Activated T-helper 1 cell treated with anti-CD3 and anti-CD28 coated beads, Interleukin-12 subunit alpha, Interleukin-12 subunit beta, Interleukin-2, Interleukin-4 antibody, amounts not matched to agents 30 ng/mL and 10 ng/mL and 1 ng/mL, durations not matched to agents 14 hours and 24 hours and 36 hours (primary cell): ENCODE data around the gene C2CD3. TPM values are rescaled to one million over a fixed set of nuclear protein-coding genes. Genes with fewer than 3 reads are reported as not detected.

Experiments used
- DNase-seq: peaks from one replicate; pipeline ENCODE4 v3.0.0; 2021; ENCODE audit warnings: low spot score
- H3K27ac Mint-ChIP-seq: one replicate; pipeline ENCODE4 v1.8.0; 2021; ENCODE audit warnings: mild to moderate bottlenecking, mixed read lengths
- H3K27me3 Mint-ChIP-seq: one replicate; pipeline ENCODE4 v1.8.0; 2022; ENCODE audit warnings: mild to moderate bottlenecking, moderate library complexity, mixed read lengths; ENCODE audit not compliant: insufficient read depth
- H3K36me3 Mint-ChIP-seq: one replicate; pipeline ENCODE4 v1.8.0; 2021; ENCODE audit warnings: low read depth, mixed read lengths
- H3K4me1 Mint-ChIP-seq: one replicate; pipeline ENCODE4 v1.8.0; 2021; ENCODE audit warnings: low read depth, mixed read lengths
- H3K4me3 Mint-ChIP-seq: one replicate; pipeline ENCODE4 v1.8.0; 2021; ENCODE audit warnings: mild to moderate bottlenecking, moderate library complexity, mixed read lengths
- H3K9me3 Mint-ChIP-seq: one replicate; pipeline ENCODE4 v1.8.0; 2021; ENCODE audit warnings: mixed read lengths
- intact Hi-C: fragments of 100-400 bp; cut with micrococcal nuclease; formaldehyde crosslinking; loops from one replicate; pipeline ENCODE4 v1.15.1; 2024
- total RNA-seq: library from RNA; stranded (reverse); gene quantifications from 2 replicates; pipeline ENCODE4 v1.2.3, GENCODE V29; 2022

The C2CD3 gene
- total RNA-seq, 1 donor from 2014 or later, result 49.5 TPM

DNA sequence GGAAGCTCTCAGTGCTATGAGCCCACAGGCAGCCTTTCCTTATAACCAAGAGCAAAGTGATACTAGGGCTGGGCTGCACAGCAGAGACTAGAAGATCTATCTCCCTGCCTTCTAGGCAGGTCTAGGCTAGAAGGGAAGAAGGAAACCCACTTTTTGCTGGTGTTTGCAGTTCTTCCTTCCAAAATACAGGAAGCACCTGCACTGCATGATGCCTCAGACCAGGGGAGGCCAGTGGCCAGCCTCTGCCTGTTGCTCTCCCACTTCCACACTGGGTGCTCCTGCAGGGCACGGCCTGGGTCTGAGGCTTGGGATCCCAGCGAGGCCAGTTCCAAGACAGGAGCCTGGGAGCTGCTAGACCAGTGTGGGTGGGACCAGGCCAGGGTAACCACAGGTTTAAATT, 155.9 kb downstream of the C2CD3 start:
- Mint-ChIP-seq H3K36me3 (peaks cover 38% of the 10 kb centered on the region), H3K4me1 (peaks cover 83% of the 10 kb centered on the region), H3K27me3 (no peaks in the 10 kb centered on the region), H3K9me3 (no peaks in the 10 kb centered on the region), H3K27ac (peak overlapping the region; percentile 70), H3K4me3 (no peak overlapping the region)
- DNase-seq, result no peak
- intact Hi-C loops, result no loop called here

DNA sequence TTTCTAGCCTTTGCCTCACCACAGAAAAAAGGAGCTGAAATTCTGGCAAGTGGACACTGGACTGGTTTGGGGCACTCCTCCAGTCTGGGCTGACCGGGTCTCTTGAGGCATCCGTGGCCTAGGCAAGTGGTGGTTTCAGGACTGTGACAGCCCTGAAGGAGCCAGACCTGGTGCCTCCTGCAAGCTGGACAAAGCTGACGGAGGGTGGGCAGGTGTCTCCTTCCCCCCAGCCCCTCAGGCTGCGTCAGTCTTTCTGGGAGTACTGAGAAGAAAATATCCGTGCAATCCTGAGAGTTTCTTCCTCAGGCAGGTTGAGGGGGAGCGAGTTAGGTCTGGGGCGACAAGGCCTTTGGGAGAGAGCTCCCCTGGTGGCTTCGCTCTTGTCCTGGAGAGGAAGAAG, 157.7 kb downstream of the C2CD3 start:
- H3K27me3 Mint-ChIP-seq, result no peaks in the 10 kb centered on the region
- H3K4me3 Mint-ChIP-seq, result no peak overlapping the region
- no peaks in the 10 kb centered on the region for H3K9me3 Mint-ChIP-seq
- H3K27ac Mint-ChIP-seq, result no peak overlapping the region
- peaks cover 33% of the 10 kb centered on the region for H3K36me3 Mint-ChIP-seq
- peaks cover 90% of the 10 kb centered on the region for H3K4me1 Mint-ChIP-seq
- intact Hi-C loops, result no loop called here
- no peak for DNase-seq

DNA sequence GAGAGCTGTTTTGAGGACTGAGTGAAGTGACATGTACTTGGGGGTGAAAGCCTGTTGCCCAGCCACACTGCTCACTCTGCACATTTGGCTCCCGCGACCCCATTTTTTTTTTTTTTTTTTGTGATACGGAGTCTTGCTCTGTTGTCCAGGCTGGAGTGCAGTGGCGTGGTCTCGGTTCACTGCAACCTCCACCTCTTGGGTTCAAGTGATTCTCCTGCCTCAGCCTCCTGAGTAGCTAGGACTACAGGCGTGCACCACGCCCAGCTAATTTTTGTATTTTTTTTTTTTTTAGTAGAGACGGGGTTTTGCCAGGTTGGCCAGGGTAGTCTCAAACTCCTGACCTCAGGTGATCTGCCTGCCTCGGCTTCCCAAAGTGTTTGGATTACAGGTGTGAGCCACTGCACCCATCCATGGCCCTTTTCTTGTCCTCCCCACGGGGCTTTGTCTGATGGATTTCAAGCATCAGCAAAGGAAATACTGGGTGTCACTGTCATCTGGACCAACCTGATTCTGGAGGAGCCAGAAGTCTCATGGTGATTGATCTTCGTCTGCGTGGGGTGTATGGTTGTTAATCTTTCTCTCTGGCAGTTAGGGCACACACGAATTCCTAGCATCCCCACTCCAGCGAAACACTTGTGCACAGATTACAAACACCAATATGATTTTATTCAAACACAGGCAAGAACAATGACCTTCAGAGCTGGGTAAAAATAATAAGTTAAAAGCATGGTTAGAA, 158.6 kb downstream of the C2CD3 start:
- H3K4me3 Mint-ChIP-seq, result peak overlapping the region; percentile 32
- intact Hi-C loops, result no loop called here

DNA sequence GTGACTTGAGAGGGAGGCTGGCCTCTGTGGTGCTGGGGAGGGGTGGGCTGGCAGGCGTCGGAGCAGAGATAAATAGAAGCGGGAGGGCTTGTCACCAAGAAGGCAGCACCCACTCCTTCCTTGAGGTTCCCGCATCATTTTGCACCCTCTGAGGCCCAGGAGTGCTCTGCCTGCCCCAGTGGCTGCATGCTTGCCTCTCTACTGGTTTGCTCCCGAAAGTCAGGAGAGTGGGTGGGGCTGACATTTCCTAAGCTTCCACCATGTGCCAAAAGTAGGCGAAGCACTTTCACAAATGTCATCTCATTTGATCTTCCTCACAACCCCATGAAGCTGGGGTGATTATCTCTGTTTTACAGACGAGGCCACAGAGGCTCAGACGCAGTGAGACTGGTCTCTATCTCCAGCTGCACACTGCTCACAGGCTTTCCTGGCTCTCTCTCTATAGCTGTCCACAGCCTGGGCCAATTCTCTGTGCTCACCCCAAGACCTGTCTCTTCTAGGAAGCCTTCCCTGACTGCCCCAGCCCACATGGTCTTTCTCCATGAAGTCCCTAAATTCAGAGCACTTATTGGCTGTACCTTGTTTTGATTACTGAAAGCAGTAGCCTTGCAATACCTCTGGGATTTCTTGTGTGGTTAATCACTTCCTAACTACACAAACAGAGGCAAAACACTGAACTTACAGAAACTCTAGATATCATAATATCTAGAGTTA, 159.3 kb downstream of the C2CD3 start:
- peaks cover 24% of the 10 kb centered on the region for H3K36me3 Mint-ChIP-seq
- intact Hi-C loops, result loop anchor here (1.0 kb wide), 5 partner anchors 8 to 47 kb away; no protein-coding TSS in a partner anchor
- peaks cover 91% of the 10 kb centered on the region for H3K4me1 Mint-ChIP-seq
- H3K27ac Mint-ChIP-seq, result peak overlapping the region; percentile 99
- no peaks in the 10 kb centered on the region for H3K9me3 Mint-ChIP-seq
- peak; percentile 57 for DNase-seq
- no peaks in the 10 kb centered on the region for H3K27me3 Mint-ChIP-seq
- peak overlapping the region; percentile 55 for H3K4me3 Mint-ChIP-seq

More for the DNA sequence above, 158.6 kb downstream of the C2CD3 start:
- no peaks in the 10 kb centered on the region for H3K27me3 Mint-ChIP-seq
- H3K4me1 Mint-ChIP-seq, result peaks cover 94% of the 10 kb centered on the region
- DNase-seq, result no peak
- no peaks in the 10 kb centered on the region for H3K9me3 Mint-ChIP-seq
- H3K27ac Mint-ChIP-seq, result peak overlapping the region; percentile 99
- peaks cover 29% of the 10 kb centered on the region for H3K36me3 Mint-ChIP-seq

DNA sequence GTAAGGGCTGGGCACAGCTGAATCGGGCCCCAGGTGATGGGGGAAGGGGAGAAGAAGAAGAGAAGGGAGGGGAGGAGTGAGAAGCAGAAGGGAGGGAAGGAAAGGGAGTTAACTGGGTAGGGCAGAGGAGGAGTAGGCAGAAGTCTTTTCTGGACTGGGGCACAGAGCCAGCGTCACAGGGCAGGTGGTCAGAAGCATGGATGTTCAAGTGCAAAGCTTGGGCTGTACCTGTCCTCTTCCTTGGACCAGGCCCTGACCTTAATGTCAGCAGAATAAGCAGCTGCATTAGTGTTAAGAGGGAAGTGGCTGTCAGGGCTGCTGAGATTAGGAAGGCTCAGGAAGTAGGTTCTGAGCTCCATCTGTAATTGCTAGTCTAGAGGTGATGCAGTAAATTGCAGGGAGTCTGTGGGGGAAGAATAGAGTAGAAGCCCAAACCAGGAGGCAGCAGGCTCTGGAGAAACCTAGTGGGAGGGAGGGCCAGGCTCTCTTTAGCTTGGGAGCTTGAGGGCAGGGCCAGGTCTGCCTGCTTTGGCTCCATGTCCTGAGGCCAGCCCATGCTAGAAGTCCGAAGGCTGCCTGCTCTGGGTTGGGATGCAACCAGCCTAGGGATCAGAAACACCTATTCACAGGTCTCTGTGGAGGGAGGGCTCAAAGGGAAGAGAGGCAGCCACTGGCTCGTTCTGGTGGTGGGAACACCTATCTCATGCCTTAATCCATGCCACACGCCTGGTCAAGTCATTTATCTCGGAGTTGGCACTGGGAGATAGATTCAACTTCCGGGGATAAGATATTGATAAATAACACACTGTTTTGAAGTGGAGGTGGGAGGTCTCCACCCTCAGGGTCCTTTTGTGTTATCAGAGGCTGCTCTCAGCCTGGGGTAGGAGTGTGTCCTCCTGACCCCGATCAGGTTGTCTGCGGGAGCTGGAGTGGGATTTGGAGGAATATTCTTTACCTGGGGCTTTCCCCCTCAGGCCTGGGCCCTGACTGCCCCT, 160.2 kb downstream of the C2CD3 start:
- Mint-ChIP-seq H3K36me3 (peaks cover 18% of the 10 kb centered on the region), H3K9me3 (no peaks in the 10 kb centered on the region), H3K4me3 (peak overlapping the region; percentile 55), H3K27ac (peak overlapping the region; percentile 99), H3K27me3 (no peaks in the 10 kb centered on the region), H3K4me1 (peaks cover 91% of the 10 kb centered on the region)
- intact Hi-C loops, result loop anchor here (1.0 kb wide), 5 partner anchors 9 to 46 kb away; no protein-coding TSS in a partner anchor
- no peak for DNase-seq

DNA sequence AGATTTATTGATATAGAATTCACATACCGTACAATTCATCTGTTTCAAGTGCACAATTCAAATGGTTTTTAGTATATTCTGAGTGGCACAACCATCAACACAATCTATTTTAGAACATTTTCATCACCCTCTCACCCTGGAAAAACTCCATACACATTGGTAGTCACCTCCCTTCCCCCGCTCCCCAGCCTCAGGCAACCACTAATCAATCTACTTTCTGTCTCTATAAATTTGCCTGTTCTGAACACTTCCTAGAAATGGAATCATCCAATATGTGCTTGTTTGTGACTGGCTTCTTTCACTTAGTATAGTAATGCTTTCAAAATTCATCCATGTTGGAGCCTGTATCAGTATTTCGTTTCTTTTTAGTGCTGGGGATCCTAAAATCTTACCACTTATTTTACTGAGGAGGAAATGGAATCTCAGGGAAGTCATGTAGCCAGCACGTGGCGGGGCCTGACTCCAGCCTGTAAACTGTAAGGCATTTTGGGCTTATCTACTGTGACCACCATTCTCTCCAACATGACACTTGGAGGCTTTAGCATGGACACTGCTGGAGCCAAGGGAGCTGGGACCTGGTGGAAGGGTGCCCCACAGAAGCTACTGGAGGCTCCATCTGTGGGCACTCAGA, 161.0 kb downstream of the C2CD3 start:
- no peaks in the 10 kb centered on the region for H3K27me3 Mint-ChIP-seq
- peak overlapping the region; percentile 99 for H3K27ac Mint-ChIP-seq
- intact Hi-C loops, result no loop called here
- H3K36me3 Mint-ChIP-seq, result peaks cover 20% of the 10 kb centered on the region
- no peak for DNase-seq
- no peaks in the 10 kb centered on the region for H3K9me3 Mint-ChIP-seq
- peaks cover 91% of the 10 kb centered on the region for H3K4me1 Mint-ChIP-seq
- H3K4me3 Mint-ChIP-seq, result peak overlapping the region; percentile 55

DNA sequence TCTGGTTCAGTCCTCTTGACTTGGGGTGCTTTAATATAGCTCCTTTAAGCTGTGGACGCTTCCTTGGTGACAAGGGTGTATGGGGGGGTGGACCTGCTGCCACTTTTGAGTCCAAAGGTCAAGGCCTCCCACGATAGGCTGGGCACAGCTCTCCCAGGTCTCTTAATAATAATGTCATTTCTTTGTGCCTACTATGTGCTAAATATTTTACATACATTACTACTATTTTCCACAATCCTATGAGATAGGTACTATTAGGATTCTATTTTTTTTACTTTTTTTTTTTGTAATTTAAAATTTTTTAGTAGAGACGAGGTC, 161.6 kb downstream of the C2CD3 start:
- Mint-ChIP-seq H3K9me3 (no peaks in the 10 kb centered on the region), H3K4me3 (no peak overlapping the region), H3K27ac (peak overlapping the region; percentile 89), H3K36me3 (peaks cover 16% of the 10 kb centered on the region), H3K4me1 (peaks cover 91% of the 10 kb centered on the region), H3K27me3 (no peaks in the 10 kb centered on the region)
- intact Hi-C loops, result no loop called here
- DNase-seq, result no peak

DNA sequence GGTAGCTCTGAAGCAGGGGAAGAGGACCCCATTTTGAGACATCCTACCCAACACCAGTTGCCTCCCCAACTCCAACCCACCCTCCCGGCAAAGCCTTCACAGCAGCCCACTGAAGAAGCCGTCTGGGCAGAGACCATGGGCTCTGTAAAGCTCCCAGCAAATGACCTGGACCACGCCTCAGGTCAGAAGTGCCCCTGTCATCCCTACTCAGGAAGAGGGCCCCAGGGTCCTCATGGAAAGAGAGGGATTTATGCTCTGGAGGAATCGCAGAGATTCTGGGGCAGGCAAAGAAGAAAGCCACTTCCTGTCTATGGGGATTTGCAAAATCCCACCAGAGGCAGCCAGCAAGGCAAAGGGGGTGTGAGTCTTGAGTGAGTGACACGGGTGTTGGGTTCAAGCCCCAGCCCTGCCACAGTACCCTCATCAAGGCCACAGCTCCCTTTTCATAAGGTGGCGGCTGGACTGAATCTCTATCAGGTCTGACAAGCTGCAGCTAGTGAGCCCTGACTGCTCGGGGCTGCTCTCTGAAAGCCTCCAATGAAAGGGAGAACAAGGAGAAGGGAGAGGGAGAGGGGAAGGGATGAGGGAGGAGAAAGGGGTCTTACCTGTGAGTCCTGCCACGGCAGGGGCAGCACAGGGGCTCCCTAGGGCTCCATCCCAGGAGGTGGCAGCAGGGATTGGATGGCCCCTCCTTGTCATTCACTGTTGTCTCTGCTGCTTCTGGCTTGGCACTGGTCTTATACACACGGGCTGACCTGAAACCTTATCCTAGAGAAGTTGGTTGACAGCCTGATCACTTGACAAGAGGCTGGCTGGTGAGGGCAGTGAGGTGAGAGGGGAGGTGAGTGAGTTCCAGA, 162.2 kb downstream of the C2CD3 start, which contains the start of gene UCP3:
Gene UCP3 (minus strand): TSS at position 713 of the 857 bp plus-strand sequence. CDS start 2,043 bp downstream, outside the sequence.
- Mint-ChIP-seq H3K9me3 (no peaks in the 10 kb centered on the region), H3K4me3 (peak within 1 kb of the TSS; percentile 56), H3K4me1 (peaks cover 91% of the 10 kb centered on the region), H3K36me3 (peaks cover 17% of the 10 kb centered on the region), H3K27ac (peak within 1 kb of the TSS; percentile 99), H3K27me3 (no peaks in the 10 kb centered on the region)
- intact Hi-C loops, result no loop called here
- no peak for DNase-seq

DNA sequence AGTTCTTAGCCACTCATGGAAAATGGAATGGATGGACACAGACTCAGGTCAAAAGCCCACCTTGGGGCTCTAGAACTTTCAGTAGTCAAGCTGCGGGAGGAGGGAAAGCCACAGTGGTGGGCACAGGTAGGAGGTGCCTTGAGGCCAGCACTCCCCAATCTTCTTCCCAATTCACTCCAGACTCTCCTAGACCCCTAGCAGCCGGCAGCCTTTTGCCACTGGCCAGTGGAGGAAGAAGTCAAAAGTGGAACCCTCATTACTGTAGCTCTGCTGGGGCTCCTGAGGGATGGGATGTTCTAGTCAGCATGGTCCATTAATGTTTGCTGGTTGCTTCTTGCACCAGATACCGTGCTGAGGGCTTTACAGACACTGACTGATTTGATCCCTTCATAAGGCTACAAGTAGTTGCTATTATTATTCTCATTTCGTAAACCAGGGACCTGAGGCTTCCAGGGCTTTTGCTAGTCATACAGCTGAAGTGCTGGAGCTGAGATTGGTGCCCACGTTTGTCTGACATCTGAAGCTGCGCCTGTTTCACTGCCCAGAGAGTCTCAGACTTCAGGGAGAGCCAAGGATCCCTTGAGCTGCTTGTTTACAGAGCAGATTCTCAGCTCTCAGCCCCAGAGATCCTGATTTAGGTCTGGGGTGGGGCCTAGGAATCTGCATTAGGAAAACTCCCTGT, 163.0 kb downstream of the C2CD3 start:
- H3K4me3 Mint-ChIP-seq, result no peak overlapping the region
- intact Hi-C loops, result no loop called here
- no peaks in the 10 kb centered on the region for H3K27me3 Mint-ChIP-seq
- peaks cover 93% of the 10 kb centered on the region for H3K4me1 Mint-ChIP-seq
- peaks cover 22% of the 10 kb centered on the region for H3K36me3 Mint-ChIP-seq
- H3K27ac Mint-ChIP-seq, result peak overlapping the region; percentile 18
- DNase-seq, result no peak
- H3K9me3 Mint-ChIP-seq, result no peaks in the 10 kb centered on the region

DNA sequence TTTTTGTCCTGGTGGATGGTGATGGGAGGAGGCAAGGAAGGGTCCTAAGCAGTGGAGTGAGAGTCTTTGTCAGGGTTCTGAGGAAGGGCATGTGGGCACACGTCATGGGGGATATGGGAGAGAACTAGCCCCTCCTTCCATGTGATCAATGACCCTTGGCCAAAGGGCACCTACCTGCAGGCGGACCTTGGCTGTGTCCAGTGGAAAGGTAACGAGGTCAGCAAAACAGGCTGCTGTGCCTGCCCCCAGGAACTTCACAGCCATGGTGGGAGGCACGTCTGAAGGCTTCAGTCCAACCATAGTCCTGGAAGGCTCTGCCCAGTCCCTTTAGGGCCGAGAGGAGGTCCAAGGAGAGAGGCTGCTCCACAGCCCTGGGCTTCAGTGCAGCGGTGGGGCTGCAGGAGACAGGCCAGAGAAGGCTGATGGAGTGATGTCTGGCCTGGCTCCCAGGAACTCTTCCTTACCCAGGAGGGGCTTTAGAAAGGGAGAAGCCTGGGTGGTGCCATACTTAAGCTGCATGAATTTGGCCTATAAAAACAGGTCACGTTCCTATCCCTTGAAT, 164.0 kb downstream of the C2CD3 start:
- DNase-seq, result no peak
- intact Hi-C loops, result no loop called here
- no peaks in the 10 kb centered on the region for H3K27me3 Mint-ChIP-seq
- H3K9me3 Mint-ChIP-seq, result no peaks in the 10 kb centered on the region
- H3K4me1 Mint-ChIP-seq, result peaks cover 89% of the 10 kb centered on the region
- no peak overlapping the region for H3K4me3 Mint-ChIP-seq
- peak overlapping the region; percentile 89 for H3K27ac Mint-ChIP-seq
- peaks cover 26% of the 10 kb centered on the region for H3K36me3 Mint-ChIP-seq
